ENCODE data around the gene INTS6L. TPM values are rescaled to one million over a fixed set of nuclear protein-coding genes. Genes with fewer than 3 reads are reported as not detected.

INTS6L gene
- total RNA-seq, 1 donor = 4.7 TPM

DNA sequence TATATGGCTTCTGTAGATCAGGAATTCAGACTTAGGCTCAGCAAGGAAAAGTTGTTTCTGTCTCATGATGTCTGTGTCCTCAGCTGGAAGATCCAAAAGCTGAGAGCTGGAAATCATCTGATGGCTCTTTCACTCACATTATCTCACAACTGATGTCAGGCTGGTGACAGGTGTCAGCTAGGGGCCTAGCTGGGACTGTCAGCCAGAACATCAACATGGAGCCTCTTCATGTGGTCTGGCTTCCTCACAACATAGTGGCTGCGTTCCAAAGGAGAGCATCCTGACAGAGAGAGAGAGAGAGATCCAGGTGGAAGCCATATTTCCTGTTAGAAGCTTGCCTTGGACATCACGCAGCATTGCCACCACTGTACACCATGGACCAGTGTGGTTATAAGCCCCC, 10.6 kb upstream of the INTS6L start:
- Histone ChIP-seq H4K20me1 (ENCODE audit: insufficient read depth, low read length) (no peaks in the 10 kb centered on the region), H3K4me2 (ENCODE audit: insufficient read depth, low read length) (no peak overlapping the region), H3K27me3 (ENCODE audit: insufficient read depth, low read length) (no peaks in the 10 kb centered on the region), H2AFZ (ENCODE audit: low read length) (no peak overlapping the region), H3K79me2 (ENCODE audit: insufficient read depth, low read length) (no peaks in the 10 kb centered on the region), H3K36me3 (ENCODE audit: insufficient read depth, low read length) (no peaks in the 10 kb centered on the region), H3K9me3 (ENCODE audit: low read depth, low read length) (no peaks in the 10 kb centered on the region), H3K4me3 (ENCODE audit: insufficient read depth, low read length) (no peak overlapping the region), H3K27ac (ENCODE audit: low read depth, low read length) (no peak overlapping the region), H3K4me1 (ENCODE audit: insufficient read depth, low read length) (no peaks in the 10 kb centered on the region)
- DNase-seq (ENCODE audit: insufficient read length, low spot score, missing footprints) = no peak
- TF ChIP-seq, protein P1, sequence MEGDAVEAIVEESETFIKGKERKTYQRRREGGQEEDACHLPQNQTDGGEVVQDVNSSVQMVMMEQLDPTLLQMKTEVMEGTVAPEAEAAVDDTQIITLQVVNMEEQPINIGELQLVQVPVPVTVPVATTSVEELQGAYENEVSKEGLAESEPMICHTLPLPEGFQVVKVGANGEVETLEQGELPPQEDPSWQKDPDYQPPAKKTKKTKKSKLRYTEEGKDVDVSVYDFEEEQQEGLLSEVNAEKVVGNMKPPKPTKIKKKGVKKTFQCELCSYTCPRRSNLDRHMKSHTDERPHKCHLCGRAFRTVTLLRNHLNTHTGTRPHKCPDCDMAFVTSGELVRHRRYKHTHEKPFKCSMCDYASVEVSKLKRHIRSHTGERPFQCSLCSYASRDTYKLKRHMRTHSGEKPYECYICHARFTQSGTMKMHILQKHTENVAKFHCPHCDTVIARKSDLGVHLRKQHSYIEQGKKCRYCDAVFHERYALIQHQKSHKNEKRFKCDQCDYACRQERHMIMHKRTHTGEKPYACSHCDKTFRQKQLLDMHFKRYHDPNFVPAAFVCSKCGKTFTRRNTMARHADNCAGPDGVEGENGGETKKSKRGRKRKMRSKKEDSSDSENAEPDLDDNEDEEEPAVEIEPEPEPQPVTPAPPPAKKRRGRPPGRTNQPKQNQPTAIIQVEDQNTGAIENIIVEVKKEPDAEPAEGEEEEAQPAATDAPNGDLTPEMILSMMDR (IDR thresholded peaks at IDR 0.05; ENCODE audit: extremely low read depth, low read depth, low read length) = no peak

DNA sequence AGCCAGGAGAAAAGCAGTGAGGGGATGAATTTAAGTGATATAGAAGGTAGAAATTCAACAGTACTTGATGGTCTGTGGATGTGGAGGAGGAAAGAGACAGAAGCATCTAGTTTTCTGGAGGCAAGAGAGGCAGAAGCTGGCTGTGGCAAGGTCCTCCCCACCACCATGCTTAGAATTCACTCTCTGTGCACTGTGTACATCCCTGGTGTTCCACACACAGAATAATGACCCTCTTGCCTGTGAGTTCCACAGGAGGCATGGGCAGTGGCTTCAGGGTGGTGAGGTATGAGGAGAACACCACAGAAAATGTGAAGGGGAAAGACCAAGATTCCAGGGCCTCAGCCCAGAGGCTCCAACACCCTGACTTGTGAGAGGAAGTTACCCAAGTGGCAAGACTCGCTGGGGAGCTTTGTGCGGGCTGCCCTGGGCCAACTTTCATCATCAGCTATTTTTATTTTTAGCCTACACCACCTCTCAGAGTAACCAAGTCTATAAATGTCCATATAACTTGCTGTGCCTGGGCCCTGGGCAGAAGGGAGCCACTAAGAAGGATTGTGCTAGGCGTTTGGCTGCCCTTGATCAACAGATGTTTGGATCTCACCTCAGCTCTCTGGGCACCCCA, 7.8 kb upstream of the INTS6L start:
- no peaks in the 10 kb centered on the region for H3K36me3 ChIP-seq (ENCODE audit: insufficient read depth, low read length)

DNA sequence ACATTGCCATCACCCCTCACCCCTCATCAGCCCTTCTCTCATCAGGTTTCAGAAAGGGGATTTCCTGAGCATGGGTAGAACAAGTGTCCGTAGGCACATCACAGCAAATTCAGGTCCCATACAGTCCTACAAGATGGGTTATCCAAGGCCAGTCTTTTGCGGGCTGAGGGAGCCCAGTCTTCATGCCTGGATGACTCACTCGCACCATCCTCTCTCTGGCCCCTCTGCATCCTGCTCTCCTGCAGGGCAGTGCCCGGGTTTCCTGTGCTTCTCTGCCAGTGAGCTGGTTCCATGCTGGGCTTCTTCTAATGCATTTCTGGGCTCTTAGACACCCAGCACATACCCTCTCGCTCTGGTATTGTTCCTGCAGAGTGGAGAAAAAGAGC, 7.3 kb upstream of the INTS6L start:
- H3K9me3 ChIP-seq (ENCODE audit: low read depth, low read length) = no peaks in the 10 kb centered on the region
- no peaks in the 10 kb centered on the region for H3K27me3 ChIP-seq (ENCODE audit: insufficient read depth, low read length)
- H3K4me2 ChIP-seq (ENCODE audit: insufficient read depth, low read length) = no peak overlapping the region
- DNase-seq (ENCODE audit: insufficient read length, low spot score, missing footprints) = no peak
- TF ChIP-seq, protein P1 (IDR thresholded peaks at IDR 0.05; ENCODE audit: extremely low read depth, low read depth, low read length) = no peak
- H4K20me1 ChIP-seq (ENCODE audit: insufficient read depth, low read length) = no peaks in the 10 kb centered on the region
- H3K79me2 ChIP-seq (ENCODE audit: insufficient read depth, low read length) = no peaks in the 10 kb centered on the region
- no peak overlapping the region for H2AFZ ChIP-seq (ENCODE audit: low read length)
- H3K36me3 ChIP-seq (ENCODE audit: insufficient read depth, low read length) = no peaks in the 10 kb centered on the region
- no peak overlapping the region for H3K4me3 ChIP-seq (ENCODE audit: insufficient read depth, low read length)
- H3K4me1 ChIP-seq (ENCODE audit: insufficient read depth, low read length) = no peaks in the 10 kb centered on the region
- no peak overlapping the region for H3K27ac ChIP-seq (ENCODE audit: low read depth, low read length)

More for the DNA sequence above, 7.8 kb upstream of the INTS6L start:
- no peaks in the 10 kb centered on the region for H3K27me3 ChIP-seq (ENCODE audit: insufficient read depth, low read length)
- no peaks in the 10 kb centered on the region for H3K4me1 ChIP-seq (ENCODE audit: insufficient read depth, low read length)
- H3K27ac ChIP-seq (ENCODE audit: low read depth, low read length) = no peak overlapping the region
- H3K79me2 ChIP-seq (ENCODE audit: insufficient read depth, low read length) = no peaks in the 10 kb centered on the region
- H3K4me3 ChIP-seq (ENCODE audit: insufficient read depth, low read length) = no peak overlapping the region
- H4K20me1 ChIP-seq (ENCODE audit: insufficient read depth, low read length) = no peaks in the 10 kb centered on the region
- H2AFZ ChIP-seq (ENCODE audit: low read length) = no peak overlapping the region
- H3K4me2 ChIP-seq (ENCODE audit: insufficient read depth, low read length) = no peak overlapping the region
- H3K9me3 ChIP-seq (ENCODE audit: low read depth, low read length) = no peaks in the 10 kb centered on the region
- TF ChIP-seq, protein P1 (IDR thresholded peaks at IDR 0.05; ENCODE audit: extremely low read depth, low read depth, low read length) = no peak
- no peak for DNase-seq (ENCODE audit: insufficient read length, low spot score, missing footprints)

DNA sequence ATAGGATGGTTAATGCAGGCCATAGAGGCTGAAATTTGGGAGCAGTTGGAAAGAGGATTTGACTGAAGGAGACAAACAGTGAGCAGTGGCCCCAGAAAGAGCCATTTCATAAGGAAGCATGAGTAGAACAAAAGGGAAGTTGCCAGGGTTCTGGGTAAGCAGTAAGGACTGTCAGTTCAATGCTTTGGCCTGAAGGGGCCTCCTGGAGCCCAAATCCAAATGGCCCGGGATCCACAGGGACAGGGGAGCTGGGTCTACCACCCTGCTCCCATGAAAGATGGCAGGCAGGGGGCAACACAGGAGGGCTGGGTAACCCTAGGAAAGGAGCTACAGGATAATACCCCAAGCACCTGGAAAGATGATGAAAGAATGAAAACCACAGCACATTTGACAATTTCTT, 4.1 kb upstream of the INTS6L start:
- H4K20me1 ChIP-seq (ENCODE audit: insufficient read depth, low read length) = no peaks in the 10 kb centered on the region

More for the DNA sequence above, 4.1 kb upstream of the INTS6L start:
- H3K79me2 ChIP-seq (ENCODE audit: insufficient read depth, low read length) = no peaks in the 10 kb centered on the region
- no peak overlapping the region for H2AFZ ChIP-seq (ENCODE audit: low read length)
- no peaks in the 10 kb centered on the region for H3K27me3 ChIP-seq (ENCODE audit: insufficient read depth, low read length)
- H3K4me2 ChIP-seq (ENCODE audit: insufficient read depth, low read length) = no peak overlapping the region
- H3K27ac ChIP-seq (ENCODE audit: low read depth, low read length) = no peak overlapping the region
- H3K36me3 ChIP-seq (ENCODE audit: insufficient read depth, low read length) = no peaks in the 10 kb centered on the region
- no peak overlapping the region for H3K4me3 ChIP-seq (ENCODE audit: insufficient read depth, low read length)
- TF ChIP-seq, protein P1 (IDR thresholded peaks at IDR 0.05; ENCODE audit: extremely low read depth, low read depth, low read length) = no peak
- no peaks in the 10 kb centered on the region for H3K9me3 ChIP-seq (ENCODE audit: low read depth, low read length)
- H3K4me1 ChIP-seq (ENCODE audit: insufficient read depth, low read length) = no peaks in the 10 kb centered on the region
- no peak for DNase-seq (ENCODE audit: insufficient read length, low spot score, missing footprints)

All from osteoblast (primary cell).